HL-60 (cell line): Measurements from ENCODE around the gene RNU6-7.

Source experiments
- GABPA ChIP-seq: IDR thresholded peaks from 2 replicates; pipeline ENCODE4 v1.6.1; 2012; ENCODE audit warnings: low read depth
- POLR2AphosphoS5 ChIP-seq: IDR thresholded peaks from 2 replicates; pipeline ENCODE4 v1.6.1; 2012; ENCODE audit warnings: low read depth
- TF ChIP-seq, protein P1 (sequence below): IDR thresholded peaks from one replicate; pipeline ENCODE4 v1.5.1; 2011; ENCODE audit warnings: low read length, control low read depth, inconsistent platforms; ENCODE audit not compliant: insufficient read depth
- TF ChIP-seq, protein P2 (sequence below): IDR thresholded peaks from 2 replicates; pipeline ENCODE4 v1.6.1; 2012; ENCODE audit warnings: low read depth; ENCODE audit not compliant: insufficient replicate concordance

DNA sequence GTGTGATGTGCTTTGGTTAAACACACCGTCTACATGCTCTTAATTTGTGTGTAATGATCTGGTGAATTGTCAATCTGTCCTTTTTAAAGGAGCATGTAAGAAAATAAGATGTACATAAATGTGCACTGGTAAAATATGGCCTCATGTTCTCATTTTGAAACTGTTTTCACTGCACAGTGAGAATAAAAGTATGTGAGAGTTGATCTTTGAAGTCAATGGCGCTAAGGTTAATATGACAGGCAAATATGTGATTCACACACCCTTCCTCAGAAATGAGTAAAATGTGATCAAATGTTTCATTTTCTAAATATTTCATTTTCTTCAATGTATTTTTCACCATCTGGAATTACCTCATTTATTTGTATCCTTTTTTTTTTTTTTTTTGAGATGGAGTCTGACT lies 8.3 kb upstream of the RNU6-7 start:
- TF ChIP-seq, protein P1, sequence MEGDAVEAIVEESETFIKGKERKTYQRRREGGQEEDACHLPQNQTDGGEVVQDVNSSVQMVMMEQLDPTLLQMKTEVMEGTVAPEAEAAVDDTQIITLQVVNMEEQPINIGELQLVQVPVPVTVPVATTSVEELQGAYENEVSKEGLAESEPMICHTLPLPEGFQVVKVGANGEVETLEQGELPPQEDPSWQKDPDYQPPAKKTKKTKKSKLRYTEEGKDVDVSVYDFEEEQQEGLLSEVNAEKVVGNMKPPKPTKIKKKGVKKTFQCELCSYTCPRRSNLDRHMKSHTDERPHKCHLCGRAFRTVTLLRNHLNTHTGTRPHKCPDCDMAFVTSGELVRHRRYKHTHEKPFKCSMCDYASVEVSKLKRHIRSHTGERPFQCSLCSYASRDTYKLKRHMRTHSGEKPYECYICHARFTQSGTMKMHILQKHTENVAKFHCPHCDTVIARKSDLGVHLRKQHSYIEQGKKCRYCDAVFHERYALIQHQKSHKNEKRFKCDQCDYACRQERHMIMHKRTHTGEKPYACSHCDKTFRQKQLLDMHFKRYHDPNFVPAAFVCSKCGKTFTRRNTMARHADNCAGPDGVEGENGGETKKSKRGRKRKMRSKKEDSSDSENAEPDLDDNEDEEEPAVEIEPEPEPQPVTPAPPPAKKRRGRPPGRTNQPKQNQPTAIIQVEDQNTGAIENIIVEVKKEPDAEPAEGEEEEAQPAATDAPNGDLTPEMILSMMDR, result no peak
- TF ChIP-seq GABPA (no peak), POLR2AphosphoS5 (no peak)
- TF ChIP-seq, protein P2, sequence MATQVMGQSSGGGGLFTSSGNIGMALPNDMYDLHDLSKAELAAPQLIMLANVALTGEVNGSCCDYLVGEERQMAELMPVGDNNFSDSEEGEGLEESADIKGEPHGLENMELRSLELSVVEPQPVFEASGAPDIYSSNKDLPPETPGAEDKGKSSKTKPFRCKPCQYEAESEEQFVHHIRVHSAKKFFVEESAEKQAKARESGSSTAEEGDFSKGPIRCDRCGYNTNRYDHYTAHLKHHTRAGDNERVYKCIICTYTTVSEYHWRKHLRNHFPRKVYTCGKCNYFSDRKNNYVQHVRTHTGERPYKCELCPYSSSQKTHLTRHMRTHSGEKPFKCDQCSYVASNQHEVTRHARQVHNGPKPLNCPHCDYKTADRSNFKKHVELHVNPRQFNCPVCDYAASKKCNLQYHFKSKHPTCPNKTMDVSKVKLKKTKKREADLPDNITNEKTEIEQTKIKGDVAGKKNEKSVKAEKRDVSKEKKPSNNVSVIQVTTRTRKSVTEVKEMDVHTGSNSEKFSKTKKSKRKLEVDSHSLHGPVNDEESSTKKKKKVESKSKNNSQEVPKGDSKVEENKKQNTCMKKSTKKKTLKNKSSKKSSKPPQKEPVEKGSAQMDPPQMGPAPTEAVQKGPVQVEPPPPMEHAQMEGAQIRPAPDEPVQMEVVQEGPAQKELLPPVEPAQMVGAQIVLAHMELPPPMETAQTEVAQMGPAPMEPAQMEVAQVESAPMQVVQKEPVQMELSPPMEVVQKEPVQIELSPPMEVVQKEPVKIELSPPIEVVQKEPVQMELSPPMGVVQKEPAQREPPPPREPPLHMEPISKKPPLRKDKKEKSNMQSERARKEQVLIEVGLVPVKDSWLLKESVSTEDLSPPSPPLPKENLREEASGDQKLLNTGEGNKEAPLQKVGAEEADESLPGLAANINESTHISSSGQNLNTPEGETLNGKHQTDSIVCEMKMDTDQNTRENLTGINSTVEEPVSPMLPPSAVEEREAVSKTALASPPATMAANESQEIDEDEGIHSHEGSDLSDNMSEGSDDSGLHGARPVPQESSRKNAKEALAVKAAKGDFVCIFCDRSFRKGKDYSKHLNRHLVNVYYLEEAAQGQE, result no peak
